Smooth muscle cell (in vitro differentiated cells): ENCODE data around the gene MPP4. TPM values are rescaled to one million over a fixed set of nuclear protein-coding genes. Genes with fewer than 3 reads are reported as not detected.

Experiments
- DNase-seq: peaks from one replicate; lab custom pipeline; 2025; ENCODE audit not compliant: unreplicated experiment; lab: John Stamatoyannopoulos, UW
- H2AFZ ChIP-seq: fragments of 200-600 bp; sonication (generic); 2 replicates; pipeline ENCODE4 v1.6.0; 2016; ENCODE audit warnings: antibody characterized with exemption, low read depth, mild to moderate bottlenecking
- H3F3A ChIP-seq: fragments of 200-600 bp; sonication (generic); 2 replicates; pipeline ENCODE4 v1.6.0; 2017; ENCODE audit warnings: antibody characterized with exemption, low read depth
- H3K27ac ChIP-seq: fragments of 200-600 bp; sonication (generic); 2 replicates; pipeline ENCODE4 v1.5.1; 2016; ENCODE audit warnings: low read depth, mild to moderate bottlenecking
- H3K27me3 ChIP-seq: fragments of 200-600 bp; sonication (generic); 2 replicates; pipeline ENCODE4 v1.6.1; 2016; ENCODE audit warnings: low read depth, mild to moderate bottlenecking
- H3K36me3 ChIP-seq: fragments of 200-600 bp; sonication (generic); 2 replicates; pipeline ENCODE4 v1.5.1; 2016; ENCODE audit warnings: low read depth
- H3K4me1 ChIP-seq: fragments of 200-600 bp; sonication (generic); 2 replicates; pipeline ENCODE4 v1.5.1; 2016; ENCODE audit warnings: low read depth
- H3K4me2 ChIP-seq: fragments of 200-600 bp; sonication (generic); 2 replicates; pipeline ENCODE4 v1.6.0; 2016; ENCODE audit warnings: mild to moderate bottlenecking
- H3K4me3 ChIP-seq: fragments of 200-600 bp; sonication (generic); 2 replicates; pipeline ENCODE4 v1.5.1; 2016; ENCODE audit warnings: mild to moderate bottlenecking
- H3K79me2 ChIP-seq: fragments of 200-600 bp; sonication (generic); 2 replicates; pipeline ENCODE4 v1.6.0; 2016; ENCODE audit warnings: low read depth, mild to moderate bottlenecking
- H3K9ac ChIP-seq: fragments of 200-600 bp; sonication (generic); 2 replicates; pipeline ENCODE4 v1.6.0; 2016; ENCODE audit warnings: low read depth
- H3K9me3 ChIP-seq: fragments of 200-600 bp; sonication (generic); replicated peaks from 2 replicates; pipeline ENCODE4 v1.5.1; 2016; ENCODE audit warnings: low read depth
- H4K20me1 ChIP-seq: fragments of 200-600 bp; sonication (generic); 2 replicates; pipeline ENCODE4 v1.6.0; 2016; ENCODE audit warnings: low read depth
- CTCF ChIP-seq: fragments of 200-600 bp; sonication (generic); IDR thresholded peaks from 2 replicates; pipeline ENCODE4 v1.5.1; 2017; ENCODE audit warnings: borderline replicate concordance, mild to moderate bottlenecking, antibody characterized with exemption; ENCODE audit not compliant: insufficient read depth, poor library complexity, severe bottlenecking
- WGBS: methylation state at CpG from one replicate; pipeline ENCODE4 v1.1.7; 2016; ENCODE audit warnings: low lambda C conversion rate; 5-methylcytosine and 5-hydroxymethylcytosine counted together
- polyA plus RNA-seq: library from polyadenylated mRNA; unstranded; fragments of >200 nt; fragmentation: Nextera tagmentation; extraction: Ambion mirVana; gene quantifications from 2 replicates; pipeline ENCODE4 v1.2.1, GENCODE V29; 2016
- total RNA-seq: library from RNA; depleted of rRNA; stranded (reverse); fragments of >200 nt; gene quantifications from 2 replicates; pipeline ENCODE4 v1.2.3, GENCODE V29; 2014

Gene MPP4
- total and polyA plus RNA-seq, 2 experiments from 2014 or later, result 1.8 TPM; not detected in 1

GRCh38 chr2:201608021-201608420, 90.4 kb downstream of the MPP4 start:
- H2AFZ ChIP-seq, result no peak overlapping the region
- no peak for TF ChIP-seq CTCF
- peaks cover 8% of the 10 kb centered on the region for H3K9me3 ChIP-seq
- no peak overlapping the region for H3K4me2 ChIP-seq
- no peaks in the 10 kb centered on the region for H4K20me1 ChIP-seq
- no peaks in the 10 kb centered on the region for H3F3A ChIP-seq
- no peaks in the 10 kb centered on the region for H3K4me1 ChIP-seq
- H3K36me3 ChIP-seq, result no peaks in the 10 kb centered on the region
- no peak for DNase-seq
- H3K27me3 ChIP-seq, result peaks cover 19% of the 10 kb centered on the region
- H3K79me2 ChIP-seq, result no peaks in the 10 kb centered on the region
- H3K9ac ChIP-seq, result no peak overlapping the region
- H3K27ac ChIP-seq, result no peak overlapping the region
- H3K4me3 ChIP-seq, result no peak overlapping the region
- 47% methylated on average over 1 of the region's 1 CpG for WGBS

- H3K9ac ChIP-seq, result no peak overlapping the region
- no peaks in the 10 kb centered on the region for H3K79me2 ChIP-seq
- H3K27ac ChIP-seq, result no peak overlapping the region
- H3K4me1 ChIP-seq, result no peaks in the 10 kb centered on the region
- TF ChIP-seq CTCF, result no peak
- no peak overlapping the region for H3K4me2 ChIP-seq
- peaks cover 8% of the 10 kb centered on the region for H3K9me3 ChIP-seq
- H4K20me1 ChIP-seq, result no peaks in the 10 kb centered on the region
- peaks cover 19% of the 10 kb centered on the region for H3K27me3 ChIP-seq
- H2AFZ ChIP-seq, result no peak overlapping the region
- 85% methylated on average over 2 of the region's 2 CpGs for WGBS
- no peaks in the 10 kb centered on the region for H3F3A ChIP-seq
- no peak for DNase-seq
- H3K36me3 ChIP-seq, result no peaks in the 10 kb centered on the region
- H3K4me3 ChIP-seq, result no peak overlapping the region
Observed at GRCh38 chr2:201607568-201607967, 90.9 kb downstream of the MPP4 start.

GRCh38 chr2:201600906-201601305, 97.5 kb downstream of the MPP4 start:
- peaks cover 22% of the 10 kb centered on the region for H3K27me3 ChIP-seq
- H3K9me3 ChIP-seq, result no peaks in the 10 kb centered on the region
- no peak overlapping the region for H3K4me3 ChIP-seq
- no peaks in the 10 kb centered on the region for H3F3A ChIP-seq
- no peak for TF ChIP-seq CTCF
- H2AFZ ChIP-seq, result no peak overlapping the region
- H3K9ac ChIP-seq, result no peak overlapping the region
- WGBS, result 36% methylated on average over 3 of the region's 3 CpGs
- DNase-seq, result no peak
- H3K79me2 ChIP-seq, result no peaks in the 10 kb centered on the region
- H3K36me3 ChIP-seq, result no peaks in the 10 kb centered on the region
- no peaks in the 10 kb centered on the region for H3K4me1 ChIP-seq
- no peaks in the 10 kb centered on the region for H4K20me1 ChIP-seq
- no peak overlapping the region for H3K27ac ChIP-seq
- H3K4me2 ChIP-seq, result no peak overlapping the region

- Histone ChIP-seq H3K79me2 (no peaks in the 10 kb centered on the region), H3K36me3 (no peaks in the 10 kb centered on the region), H3K27ac (no peak overlapping the region), H2AFZ (no peak overlapping the region), H3K4me3 (no peak overlapping the region), H3K27me3 (peaks cover 1% of the 10 kb centered on the region), H3K4me2 (no peak overlapping the region), H4K20me1 (no peaks in the 10 kb centered on the region), H3F3A (no peaks in the 10 kb centered on the region), H3K9me3 (no peaks in the 10 kb centered on the region), H3K9ac (no peak overlapping the region), H3K4me1 (no peaks in the 10 kb centered on the region)
- DNase-seq, result no peak
- 74% methylated on average over 8 of the region's 8 CpGs for WGBS
- TF ChIP-seq CTCF, result no peak
Observed at GRCh38 chr2:201597397-201597796, 101.0 kb downstream of the MPP4 start.
